Lower leg skin (tissue), 3 donors: Measurements from ENCODE around the gene TWF1.

ENCODE experiments used
- POLR2A ChIP-seq, 2 donors: fragments of 450-650 bp; IDR thresholded peaks; one replicate each; pipeline ENCODE4 v1.6.1; 2016 to 2017; ENCODE audit warnings: antibody characterized with exemption in 2 of 2, mild to moderate bottlenecking in 1 of 2, moderate library complexity in 1 of 2
- TF ChIP-seq, protein P1 (sequence below), 3 donors: fragments of 450-650 bp; IDR thresholded peaks; one replicate each; pipeline ENCODE4 v1.5.1; 2016; ENCODE audit warnings: antibody characterized with exemption in 3 of 3, mild to moderate bottlenecking in 3 of 3, moderate library complexity in 2 of 3

DNA sequence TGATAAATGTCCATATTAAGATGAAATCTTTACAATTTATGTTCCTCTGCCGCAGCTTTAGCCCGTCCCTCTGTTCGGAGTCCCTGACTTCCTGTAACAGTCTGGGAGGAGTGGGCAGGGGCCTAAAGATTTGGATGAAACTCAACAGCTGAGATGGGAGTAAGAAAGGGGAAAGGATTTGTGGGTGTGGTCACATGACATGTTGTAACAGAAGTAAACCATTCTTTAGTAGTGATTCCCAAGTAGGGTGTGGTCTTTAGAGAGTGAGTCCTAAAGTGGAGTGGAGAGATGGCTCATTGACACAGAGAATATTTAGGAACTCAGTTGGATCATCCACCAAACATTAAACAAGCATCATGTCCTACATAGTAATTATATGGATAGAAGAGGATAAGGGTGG is 42.7 kb upstream of the TWF1 start:
- TF ChIP-seq, protein P1, sequence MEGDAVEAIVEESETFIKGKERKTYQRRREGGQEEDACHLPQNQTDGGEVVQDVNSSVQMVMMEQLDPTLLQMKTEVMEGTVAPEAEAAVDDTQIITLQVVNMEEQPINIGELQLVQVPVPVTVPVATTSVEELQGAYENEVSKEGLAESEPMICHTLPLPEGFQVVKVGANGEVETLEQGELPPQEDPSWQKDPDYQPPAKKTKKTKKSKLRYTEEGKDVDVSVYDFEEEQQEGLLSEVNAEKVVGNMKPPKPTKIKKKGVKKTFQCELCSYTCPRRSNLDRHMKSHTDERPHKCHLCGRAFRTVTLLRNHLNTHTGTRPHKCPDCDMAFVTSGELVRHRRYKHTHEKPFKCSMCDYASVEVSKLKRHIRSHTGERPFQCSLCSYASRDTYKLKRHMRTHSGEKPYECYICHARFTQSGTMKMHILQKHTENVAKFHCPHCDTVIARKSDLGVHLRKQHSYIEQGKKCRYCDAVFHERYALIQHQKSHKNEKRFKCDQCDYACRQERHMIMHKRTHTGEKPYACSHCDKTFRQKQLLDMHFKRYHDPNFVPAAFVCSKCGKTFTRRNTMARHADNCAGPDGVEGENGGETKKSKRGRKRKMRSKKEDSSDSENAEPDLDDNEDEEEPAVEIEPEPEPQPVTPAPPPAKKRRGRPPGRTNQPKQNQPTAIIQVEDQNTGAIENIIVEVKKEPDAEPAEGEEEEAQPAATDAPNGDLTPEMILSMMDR (IDR thresholded peaks at IDR 0.05): no peak
- no peak for TF ChIP-seq POLR2A (IDR thresholded peaks at IDR 0.05)
